B cell (primary cell): ENCODE measurements around the gene PCBP2.

Experiments
- CTCF ChIP-seq: fragments of 200-600 bp; IDR thresholded peaks from one replicate; pipeline ENCODE4 v1.8.0; 2022; ENCODE audit warnings: antibody characterized with exemption, mild to moderate bottlenecking
- EZH2 ChIP-seq: IDR thresholded peaks from 2 replicates; pipeline ENCODE4 v1.6.1; 2012; ENCODE audit warnings: borderline replicate concordance, low read depth, mild to moderate bottlenecking, moderate library complexity, low read length; ENCODE audit not compliant: insufficient read depth, poor library complexity, severe bottlenecking

- TF ChIP-seq CTCF: no peak
- no peak for TF ChIP-seq EZH2
Measured at GRCh38 chr12:53480491-53481442, 28.9 kb downstream of the PCBP2 start.
